Kidney (tissue), 14 donors: ENCODE results near the gene HES3. TPM values are rescaled to one million over a fixed set of nuclear protein-coding genes. Genes with fewer than 3 reads are reported as not detected.

Experiments
- DNase-seq, 5 donors: peaks; one replicate each; pipeline ENCODE4 v3.0.0-alpha.2; 2013 to 2020
- FAIRE-seq: peaks from 2 replicates; lab custom pipeline; 2012; peaks lifted over from hg19 to GRCh38; lab: Jason Lieb, UNC
- H3K27ac ChIP-seq, 2 donors: one replicate each; pipeline ENCODE4 v1.7.0; 2013; ENCODE audit warnings: low read depth in 2 of 2, low read length in 2 of 2, inconsistent platforms in 1 of 2
- H3K27me3 ChIP-seq: one replicate; pipeline ENCODE4 v1.7.1; 2013; ENCODE audit warnings: low read length, inconsistent platforms; ENCODE audit not compliant: control insufficient read depth, insufficient read depth
- H3K36me3 ChIP-seq, 3 donors: one replicate each; pipeline versions ENCODE4 v1.7.0 to v1.7.1; 2013; ENCODE audit warnings: low read length in 3 of 3, control low read depth in 1 of 3, inconsistent platforms in 1 of 3; ENCODE audit not compliant: insufficient read depth in 3 of 3, control insufficient read depth in 2 of 3
- H3K4me1 ChIP-seq, 3 donors: one replicate each; pipeline versions ENCODE4 v1.7.0 to v1.7.1; 2013; ENCODE audit warnings: low read length in 3 of 3, inconsistent platforms in 1 of 3, low read depth in 1 of 3; ENCODE audit not compliant: control insufficient read depth in 2 of 3, insufficient read depth in 2 of 3
- H3K4me3 ChIP-seq, 3 donors: one replicate each; pipeline versions ENCODE4 v1.7.0 to v1.8.1; 2013; ENCODE audit warnings: low read length in 3 of 3, control low read depth in 1 of 3, inconsistent platforms in 1 of 3
- H3K9ac ChIP-seq, 3 donors: one replicate each; pipeline versions ENCODE4 v1.7.0 to v1.7.1; 2013; ENCODE audit warnings: low read length in 3 of 3, control low read depth in 1 of 3, inconsistent platforms in 1 of 3
- H3K9me3 ChIP-seq, 3 donors: one replicate each; pipeline versions ENCODE4 v1.7.0 to v1.7.1; 2013; ENCODE audit warnings: low read length in 3 of 3, control low read depth in 1 of 3, inconsistent platforms in 1 of 3; ENCODE audit not compliant: control insufficient read depth in 2 of 3, insufficient read depth in 1 of 3
- intact Hi-C: fragments of 100-400 bp; cut with DNase I; formaldehyde crosslinking; loops from one replicate; pipeline ENCODE4 v1.11.1; 2022
- polyA plus RNA-seq: library from polyadenylated mRNA; stranded (reverse); fragments of 350-450 nt; fragmentation: Illumina TruSeq; extraction: RNeasy Lipid Tissue Mini Kit (QIAGEN cat#74804); gene quantifications from one replicate; pipeline ENCODE4 v1.2.3, GENCODE V29; 2014; ENCODE audit warnings: low read depth, low replicate concordance; ENCODE audit not compliant: insufficient read depth
- total RNA-seq: library from RNA; stranded (reverse); fragmentation: NEBNext Ultra II Directional; extraction: Animal tissue kit (Norgen Biotek cat#: 25700); gene quantifications from one replicate; pipeline ENCODE4 v1.2.1, GENCODE V29; 2021
- TF ChIP-seq, protein P1 (sequence below): IDR thresholded peaks from 3 replicates; pipeline ENCODE4 v1.5.1; 2012; ENCODE audit warnings: mild to moderate bottlenecking, moderate library complexity, borderline replicate concordance; ENCODE audit not compliant: insufficient read depth; ENCODE audit errors: extremely low read depth
- donor health status: control.
- donor health status: control.
- donor health status: control.
- donor health status: control.
- donor health status: control.
- donor health status: DM: yes; HTN: yes; CAD: no.
- donor health status: Normal renal cell carcinoma (clear cell type).

Gene HES3
- total and polyA plus RNA-seq, 2 donors from 2014 or later = not detected

GRCh38 chr1:6237093-6237492, 6.9 kb upstream of the HES3 start:
- Histone ChIP-seq H3K4me1 (peaks cover 0 to 11% (median 0%) of the 10 kb centered on the region in 3 donors), H3K4me3 (no peak overlapping the region), H3K27me3 (peaks cover 19% of the 10 kb centered on the region), H3K36me3 (peaks cover 0 to 12% (median 3%) of the 10 kb centered on the region in 3 donors), H3K9ac (no peak overlapping the region), H3K9me3 (no peaks in the 10 kb centered on the region), H3K27ac (no peak overlapping the region)
- TF ChIP-seq, protein P1, sequence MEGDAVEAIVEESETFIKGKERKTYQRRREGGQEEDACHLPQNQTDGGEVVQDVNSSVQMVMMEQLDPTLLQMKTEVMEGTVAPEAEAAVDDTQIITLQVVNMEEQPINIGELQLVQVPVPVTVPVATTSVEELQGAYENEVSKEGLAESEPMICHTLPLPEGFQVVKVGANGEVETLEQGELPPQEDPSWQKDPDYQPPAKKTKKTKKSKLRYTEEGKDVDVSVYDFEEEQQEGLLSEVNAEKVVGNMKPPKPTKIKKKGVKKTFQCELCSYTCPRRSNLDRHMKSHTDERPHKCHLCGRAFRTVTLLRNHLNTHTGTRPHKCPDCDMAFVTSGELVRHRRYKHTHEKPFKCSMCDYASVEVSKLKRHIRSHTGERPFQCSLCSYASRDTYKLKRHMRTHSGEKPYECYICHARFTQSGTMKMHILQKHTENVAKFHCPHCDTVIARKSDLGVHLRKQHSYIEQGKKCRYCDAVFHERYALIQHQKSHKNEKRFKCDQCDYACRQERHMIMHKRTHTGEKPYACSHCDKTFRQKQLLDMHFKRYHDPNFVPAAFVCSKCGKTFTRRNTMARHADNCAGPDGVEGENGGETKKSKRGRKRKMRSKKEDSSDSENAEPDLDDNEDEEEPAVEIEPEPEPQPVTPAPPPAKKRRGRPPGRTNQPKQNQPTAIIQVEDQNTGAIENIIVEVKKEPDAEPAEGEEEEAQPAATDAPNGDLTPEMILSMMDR = no peak
- DNase-seq (no peak), FAIRE-seq (no peak)
- intact Hi-C loops = no loop called here

- intact Hi-C loops = no loop called here
- TF ChIP-seq, protein P1 = no peak
- no peak overlapping the region for H3K9ac ChIP-seq
- DNase-seq (peak in 1 of 5 donors; percentile 28), FAIRE-seq (no peak)
- H3K4me1 ChIP-seq = peaks cover 0 to 11% (median 0%) of the 10 kb centered on the region in 3 donors
- H3K36me3 ChIP-seq = no peaks in the 10 kb centered on the region
- peaks cover 34% of the 10 kb centered on the region for H3K27me3 ChIP-seq
- H3K9me3 ChIP-seq = no peaks in the 10 kb centered on the region
- no peak overlapping the region for H3K27ac ChIP-seq
- no peak overlapping the region for H3K4me3 ChIP-seq
Observed at GRCh38 chr1:6239213-6239752, 4.7 kb upstream of the HES3 start.

- intact Hi-C loops = loop anchor here (10.0 kb wide), 1 partner anchor 185 kb away; no protein-coding TSS in a partner anchor
- Histone ChIP-seq H3K27me3 (peaks cover 34% of the 10 kb centered on the region), H3K4me1 (peaks cover 0 to 3% (median 0%) of the 10 kb centered on the region in 3 donors), H3K9me3 (no peaks in the 10 kb centered on the region), H3K4me3 (no peak overlapping the region), H3K9ac (no peak overlapping the region), H3K36me3 (no peaks in the 10 kb centered on the region), H3K27ac (no peak overlapping the region)
- DNase-seq = peak in 1 of 5 donors; percentile 27
- TF ChIP-seq, protein P1 = no peak
- FAIRE-seq = no peak
Observed at GRCh38 chr1:6239950-6240768, 3.8 kb upstream of the HES3 start.
